ENCODE data around the gene ARHGEF5.
A peak's percentile ranks its signal among the peaks of the same experiment; 100 is the strongest.
"Not testable (repeated sequence)": the region's sequence is repeated elsewhere in the genome, so short reads cannot be mapped to it uniquely, and the experiment has no call there.

Gene ARHGEF5

DNA sequence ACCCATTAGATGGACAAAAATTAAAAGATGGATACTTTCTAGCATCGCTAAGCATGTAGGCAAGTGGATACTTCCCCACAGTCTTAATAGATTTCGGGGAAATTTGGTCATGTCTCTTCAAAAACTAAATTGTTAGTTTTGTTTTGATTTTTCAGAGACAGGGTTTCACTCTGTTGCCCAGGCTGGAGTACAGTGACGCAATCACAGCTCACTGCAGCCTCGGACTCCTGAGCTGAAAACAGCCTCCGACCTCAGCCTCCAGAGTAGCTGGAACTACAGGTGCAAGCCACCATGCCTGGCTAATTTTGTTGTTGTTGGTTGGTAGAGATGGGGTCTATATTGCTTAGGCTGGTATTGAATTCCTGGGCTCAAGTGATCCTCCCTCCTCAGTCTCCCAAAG lies 29.3 kb upstream of the ARHGEF5 start:
- not testable (repeated sequence) for H4K20me1 ChIP-seq (ENCODE audit: insufficient read depth, low read length); H3K9ac ChIP-seq (ENCODE audit: low read depth, low read length); H3K79me2 ChIP-seq (ENCODE audit: insufficient read depth, low read length); H3K4me2 ChIP-seq (ENCODE audit: insufficient read depth, low read length); H3K4me1 ChIP-seq (ENCODE audit: insufficient read depth, low read length); H3K36me3 ChIP-seq (ENCODE audit: insufficient read depth, low read length); H3K9me3 ChIP-seq (ENCODE audit: insufficient read depth, low read length, severe bottlenecking); H3K27me3 ChIP-seq (ENCODE audit: insufficient read depth, low read length, poor library complexity); DNase-seq; H3K27ac ChIP-seq (ENCODE audit: low read length); H3K4me3 ChIP-seq (ENCODE audit: low read depth in 1 of 2, low read length in 2 of 2); H2AFZ ChIP-seq (ENCODE audit: low read depth, low read length); ATAC-seq (ENCODE audit: insufficient read depth, low read depth)

DNA sequence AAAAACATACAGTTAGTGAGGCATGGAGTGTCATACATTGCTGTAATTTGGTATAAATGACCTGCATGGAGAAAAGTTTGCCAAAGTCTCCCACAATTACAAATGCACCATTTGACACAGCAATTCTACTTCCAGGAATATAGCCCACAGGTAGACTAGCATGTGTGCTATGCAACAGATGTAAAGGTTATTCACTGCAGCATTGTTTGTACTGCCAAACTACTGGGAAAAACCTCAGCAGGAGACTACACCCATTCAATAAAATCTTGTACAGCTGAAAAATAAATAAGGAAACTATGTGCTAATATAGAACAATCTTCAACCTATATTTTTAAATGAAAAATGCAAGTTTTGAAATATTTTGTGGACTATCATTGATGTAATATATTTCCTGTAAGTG lies 25.2 kb upstream of the ARHGEF5 start:
- ATAC-seq (ENCODE audit: insufficient read depth, low read depth): not testable (repeated sequence)

DNA sequence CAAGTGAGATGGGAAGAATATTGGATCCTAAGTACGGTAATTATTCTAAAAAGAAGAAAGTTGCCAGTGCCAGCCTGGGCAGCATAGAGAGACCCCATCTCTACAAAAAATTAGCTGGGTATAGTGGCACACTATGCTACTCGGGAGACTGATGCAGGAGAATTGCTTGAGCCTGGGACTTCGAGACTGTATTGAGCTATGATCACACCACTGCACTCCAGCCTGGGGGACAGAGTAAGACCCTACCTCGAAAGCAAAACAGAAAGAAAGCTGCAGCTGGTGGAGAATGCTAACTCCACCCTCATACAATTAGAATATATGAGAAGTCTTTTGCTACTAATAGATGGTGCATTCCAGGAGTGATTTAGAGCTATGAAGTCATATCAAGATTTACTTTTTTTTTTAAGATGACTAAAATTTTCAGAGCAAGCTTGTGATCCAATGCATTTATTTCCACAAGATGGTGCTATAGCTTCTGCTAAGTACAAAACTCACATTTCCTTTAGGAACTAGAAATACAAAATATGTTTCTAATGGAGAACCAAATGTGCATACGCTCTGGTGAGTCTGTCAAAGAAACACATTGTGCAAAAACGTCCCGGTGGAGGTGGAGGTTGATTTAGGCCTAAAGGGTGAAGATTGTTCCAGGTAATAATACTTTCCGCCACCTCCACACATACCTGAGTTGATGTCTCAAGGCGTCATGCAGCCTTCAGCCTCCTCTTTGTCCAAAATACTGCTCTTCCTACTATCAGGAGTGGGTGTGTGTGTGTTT lies 23.8 kb upstream of the ARHGEF5 start:
- H4K20me1 ChIP-seq (ENCODE audit: insufficient read depth, low read length); H3K36me3 ChIP-seq (ENCODE audit: insufficient read depth, low read length): not testable (repeated sequence)

More for the DNA sequence above, 25.2 kb upstream of the ARHGEF5 start:
- not testable (repeated sequence) for DNase-seq; H3K9ac ChIP-seq (ENCODE audit: low read depth, low read length); H3K4me3 ChIP-seq (ENCODE audit: low read depth in 1 of 2, low read length in 2 of 2); H3K9me3 ChIP-seq (ENCODE audit: insufficient read depth, low read length, severe bottlenecking); H3K27me3 ChIP-seq (ENCODE audit: insufficient read depth, low read length, poor library complexity); H3K36me3 ChIP-seq (ENCODE audit: insufficient read depth, low read length); H3K79me2 ChIP-seq (ENCODE audit: insufficient read depth, low read length); H3K27ac ChIP-seq (ENCODE audit: low read length); H2AFZ ChIP-seq (ENCODE audit: low read depth, low read length); H3K4me1 ChIP-seq (ENCODE audit: insufficient read depth, low read length); H3K4me2 ChIP-seq (ENCODE audit: insufficient read depth, low read length); H4K20me1 ChIP-seq (ENCODE audit: insufficient read depth, low read length)

DNA sequence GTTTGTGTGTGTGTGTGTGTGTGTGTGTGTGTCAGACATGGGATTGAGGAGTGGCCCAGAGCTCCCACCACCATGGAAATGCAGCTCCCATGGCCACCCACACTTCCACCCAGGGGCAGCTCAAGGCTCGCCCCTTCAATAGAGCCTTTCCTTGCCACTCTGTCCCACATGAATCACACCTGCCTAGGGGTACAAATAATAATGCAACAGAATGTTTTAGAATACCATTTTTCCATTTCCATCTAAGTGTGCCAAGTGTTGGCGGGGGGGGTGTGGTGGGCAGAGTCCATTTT lies 23.3 kb upstream of the ARHGEF5 start:
- H3K9ac ChIP-seq (ENCODE audit: low read depth, low read length); ATAC-seq (ENCODE audit: insufficient read depth, low read depth); H3K4me2 ChIP-seq (ENCODE audit: insufficient read depth, low read length); H3K4me1 ChIP-seq (ENCODE audit: insufficient read depth, low read length); DNase-seq; H4K20me1 ChIP-seq (ENCODE audit: insufficient read depth, low read length); H3K9me3 ChIP-seq (ENCODE audit: insufficient read depth, low read length, severe bottlenecking); H3K36me3 ChIP-seq (ENCODE audit: insufficient read depth, low read length); H3K4me3 ChIP-seq (ENCODE audit: low read depth in 1 of 2, low read length in 2 of 2); H3K27ac ChIP-seq (ENCODE audit: low read length); H3K79me2 ChIP-seq (ENCODE audit: insufficient read depth, low read length); H2AFZ ChIP-seq (ENCODE audit: low read depth, low read length); H3K27me3 ChIP-seq (ENCODE audit: insufficient read depth, low read length, poor library complexity): not testable (repeated sequence)

More for the DNA sequence above, 23.8 kb upstream of the ARHGEF5 start:
- H3K4me2 ChIP-seq (ENCODE audit: insufficient read depth, low read length); H3K79me2 ChIP-seq (ENCODE audit: insufficient read depth, low read length); H3K9me3 ChIP-seq (ENCODE audit: insufficient read depth, low read length, severe bottlenecking); H3K4me3 ChIP-seq (ENCODE audit: low read depth in 1 of 2, low read length in 2 of 2); H2AFZ ChIP-seq (ENCODE audit: low read depth, low read length); DNase-seq; H3K27me3 ChIP-seq (ENCODE audit: insufficient read depth, low read length, poor library complexity); H3K9ac ChIP-seq (ENCODE audit: low read depth, low read length); H3K4me1 ChIP-seq (ENCODE audit: insufficient read depth, low read length); H3K27ac ChIP-seq (ENCODE audit: low read length): not testable (repeated sequence)
- ATAC-seq (ENCODE audit: insufficient read depth, low read depth): 0 out of 3 replicates have a peak, but pooled peaks have one; percentile 12

DNA sequence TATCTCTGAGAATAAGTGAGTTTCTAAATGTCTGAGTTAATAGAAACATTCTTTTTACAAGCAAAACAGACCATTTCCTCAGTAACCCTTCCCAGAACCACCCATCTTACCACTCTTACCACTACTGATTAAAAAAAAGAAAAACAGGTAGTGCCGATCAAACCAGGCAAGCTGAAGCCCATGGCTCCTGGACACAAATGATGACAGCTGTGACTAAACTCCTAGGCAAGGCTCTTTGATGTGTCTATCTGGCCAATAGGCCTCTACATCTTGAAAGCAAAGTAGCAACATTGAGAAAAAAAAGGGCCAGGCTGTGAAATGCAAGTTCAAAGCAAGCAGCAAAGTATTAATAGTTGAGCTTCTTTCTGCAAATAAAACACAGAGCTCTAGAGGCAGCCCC lies 6.6 kb upstream of the ARHGEF5 start:
- not testable (repeated sequence) for DNase-seq; H3K9me3 ChIP-seq (ENCODE audit: insufficient read depth, low read length, severe bottlenecking); H3K4me2 ChIP-seq (ENCODE audit: insufficient read depth, low read length); H3K4me3 ChIP-seq (ENCODE audit: low read depth in 1 of 2, low read length in 2 of 2); H3K79me2 ChIP-seq (ENCODE audit: insufficient read depth, low read length); H3K27me3 ChIP-seq (ENCODE audit: insufficient read depth, low read length, poor library complexity); ATAC-seq (ENCODE audit: insufficient read depth, low read depth); H3K4me1 ChIP-seq (ENCODE audit: insufficient read depth, low read length); H4K20me1 ChIP-seq (ENCODE audit: insufficient read depth, low read length); H3K36me3 ChIP-seq (ENCODE audit: insufficient read depth, low read length); H2AFZ ChIP-seq (ENCODE audit: low read depth, low read length); H3K9ac ChIP-seq (ENCODE audit: low read depth, low read length); H3K27ac ChIP-seq (ENCODE audit: low read length)

DNA sequence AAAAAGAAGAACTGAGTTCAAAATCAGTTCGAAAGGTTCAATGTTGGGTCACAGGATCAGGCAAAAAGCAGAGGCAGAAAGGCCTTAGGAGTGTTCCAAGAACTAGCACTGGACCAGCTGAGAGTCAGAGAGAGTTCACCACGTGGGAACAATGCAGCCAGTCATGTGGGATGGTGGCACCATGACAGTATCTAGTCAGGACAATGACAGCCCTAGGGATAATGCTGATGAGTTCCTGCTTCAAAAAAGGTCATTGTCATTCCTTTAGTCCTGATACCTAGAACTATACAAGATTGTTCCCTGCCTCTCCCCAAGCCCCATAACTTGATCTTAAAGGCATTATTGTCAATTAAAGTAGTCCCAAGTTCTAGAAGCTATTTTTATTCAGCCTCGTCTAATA lies 3.5 kb upstream of the ARHGEF5 start:
- not testable (repeated sequence) for H2AFZ ChIP-seq (ENCODE audit: low read depth, low read length); ATAC-seq (ENCODE audit: insufficient read depth, low read depth); H3K9ac ChIP-seq (ENCODE audit: low read depth, low read length); H3K4me3 ChIP-seq (ENCODE audit: low read depth in 1 of 2, low read length in 2 of 2); H3K4me1 ChIP-seq (ENCODE audit: insufficient read depth, low read length); H3K79me2 ChIP-seq (ENCODE audit: insufficient read depth, low read length); DNase-seq; H3K9me3 ChIP-seq (ENCODE audit: insufficient read depth, low read length, severe bottlenecking); H4K20me1 ChIP-seq (ENCODE audit: insufficient read depth, low read length); H3K4me2 ChIP-seq (ENCODE audit: insufficient read depth, low read length); H3K36me3 ChIP-seq (ENCODE audit: insufficient read depth, low read length); H3K27me3 ChIP-seq (ENCODE audit: insufficient read depth, low read length, poor library complexity); H3K27ac ChIP-seq (ENCODE audit: low read length)

DNA sequence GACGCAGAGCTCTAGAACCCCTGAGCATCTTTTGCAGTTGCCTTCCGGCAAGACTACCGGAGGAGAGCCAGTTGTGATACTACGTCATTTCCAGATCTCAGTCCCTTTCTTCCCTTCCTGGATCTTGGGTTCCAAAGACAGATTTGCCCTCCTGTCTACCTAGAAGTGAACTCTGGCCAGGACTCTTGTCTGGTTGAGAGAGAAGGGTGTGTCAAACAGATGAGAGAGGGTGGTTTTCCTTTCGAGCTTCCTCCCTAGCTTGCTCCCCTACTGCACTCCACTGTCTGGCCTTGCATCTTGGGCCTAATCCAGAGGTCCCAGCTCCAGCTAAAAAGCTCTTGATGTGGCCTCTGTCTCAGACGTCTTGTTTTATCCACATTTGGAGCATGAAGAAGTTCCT lies 983 bp downstream of the ARHGEF5 start:
- DNase-seq; H3K27ac ChIP-seq (ENCODE audit: low read length); H3K79me2 ChIP-seq (ENCODE audit: insufficient read depth, low read length); H3K36me3 ChIP-seq (ENCODE audit: insufficient read depth, low read length); H3K9ac ChIP-seq (ENCODE audit: low read depth, low read length); H3K4me1 ChIP-seq (ENCODE audit: insufficient read depth, low read length); H3K9me3 ChIP-seq (ENCODE audit: insufficient read depth, low read length, severe bottlenecking); ATAC-seq (ENCODE audit: insufficient read depth, low read depth); H4K20me1 ChIP-seq (ENCODE audit: insufficient read depth, low read length); H3K27me3 ChIP-seq (ENCODE audit: insufficient read depth, low read length, poor library complexity); H3K4me2 ChIP-seq (ENCODE audit: insufficient read depth, low read length); H2AFZ ChIP-seq (ENCODE audit: low read depth, low read length); H3K4me3 ChIP-seq (ENCODE audit: low read depth in 1 of 2, low read length in 2 of 2): not testable (repeated sequence)

DNA sequence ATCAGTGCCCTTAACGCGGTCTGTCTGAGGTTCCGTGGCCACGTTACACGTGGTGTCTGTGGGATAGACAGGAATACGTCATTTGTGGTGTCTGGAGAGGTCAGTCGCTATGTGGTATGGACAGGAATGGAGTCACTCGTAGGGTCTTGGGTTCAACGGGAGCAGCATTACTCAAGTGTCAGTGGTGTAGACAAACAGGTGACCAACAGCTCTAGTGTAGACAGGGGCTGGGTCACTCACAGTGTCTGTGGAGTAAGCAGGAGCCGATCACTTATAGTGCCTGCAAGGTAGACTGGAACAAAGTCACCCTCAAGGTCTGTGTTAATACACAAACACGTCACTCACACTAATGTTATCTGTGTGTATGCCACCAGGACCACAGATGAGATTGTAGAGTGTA lies 1.7 kb downstream of the ARHGEF5 start:
- H3K27me3 ChIP-seq (ENCODE audit: insufficient read depth, low read length, poor library complexity); H3K36me3 ChIP-seq (ENCODE audit: insufficient read depth, low read length); H3K79me2 ChIP-seq (ENCODE audit: insufficient read depth, low read length); H3K9me3 ChIP-seq (ENCODE audit: insufficient read depth, low read length, severe bottlenecking); DNase-seq; H3K4me2 ChIP-seq (ENCODE audit: insufficient read depth, low read length); ATAC-seq (ENCODE audit: insufficient read depth, low read depth); H4K20me1 ChIP-seq (ENCODE audit: insufficient read depth, low read length); H3K4me1 ChIP-seq (ENCODE audit: insufficient read depth, low read length); H3K27ac ChIP-seq (ENCODE audit: low read length); H3K4me3 ChIP-seq (ENCODE audit: low read depth in 1 of 2, low read length in 2 of 2); H2AFZ ChIP-seq (ENCODE audit: low read depth, low read length); H3K9ac ChIP-seq (ENCODE audit: low read depth, low read length): not testable (repeated sequence)
